CD4-positive, alpha-beta T cell treated with Interleukin-2 at 100 ng/mL for 4 hours (primary cell): ENCODE results near the gene PCNX2.
"Not testable (repeated sequence)": the region's sequence is repeated elsewhere in the genome, so short reads cannot be mapped to it uniquely, and the experiment has no call there.

Experiments used
- DNase-seq: peaks from one replicate; pipeline ENCODE4 v3.0.0-alpha.2; 2020; ENCODE audit warnings: low spot score

PCNX2 gene

GRCh38 chr1:233227930-233228465 lies 67.5 kb downstream of the PCNX2 start:
- DNase-seq = no peak

DNA sequence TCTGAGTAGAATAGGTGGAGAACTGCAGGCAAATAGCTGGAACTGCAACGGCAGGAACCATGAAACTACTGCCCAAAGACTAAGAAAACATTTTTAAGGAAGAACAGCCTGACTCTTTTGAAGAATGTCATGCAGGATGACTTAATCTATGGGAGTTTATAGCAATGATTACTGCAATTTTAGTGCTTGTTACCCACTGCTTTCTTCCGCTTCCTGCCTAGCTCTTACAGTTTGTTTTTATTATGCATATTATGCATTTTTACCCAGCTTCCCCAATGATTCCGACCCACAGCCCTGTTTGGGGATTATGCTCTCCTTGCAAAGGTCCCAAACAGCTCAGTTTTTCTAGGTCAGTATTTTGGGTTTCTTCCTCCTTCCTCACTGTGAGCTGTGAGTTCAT lies 71.2 kb downstream of the PCNX2 start:
- no peak for DNase-seq

DNA sequence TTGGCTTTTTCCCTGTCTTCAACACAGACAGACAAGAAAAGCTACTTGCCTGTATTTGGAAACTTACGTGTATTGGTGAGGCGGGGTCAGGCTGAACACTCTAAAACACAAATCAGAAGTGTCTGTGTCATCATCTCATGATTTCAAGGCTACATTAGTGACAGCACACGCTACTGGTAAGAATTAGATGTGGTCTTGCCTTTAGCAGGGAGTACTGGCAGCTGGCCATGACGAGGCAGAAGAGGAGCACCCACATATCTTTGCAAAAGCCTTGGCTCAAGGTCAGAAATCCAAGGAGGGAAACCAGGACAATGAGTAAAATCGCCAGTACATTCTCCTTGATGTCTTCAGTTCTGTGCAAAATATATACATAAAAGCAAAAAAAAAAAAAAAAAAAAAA lies 77.7 kb downstream of the PCNX2 start:
- DNase-seq = no peak

DNA sequence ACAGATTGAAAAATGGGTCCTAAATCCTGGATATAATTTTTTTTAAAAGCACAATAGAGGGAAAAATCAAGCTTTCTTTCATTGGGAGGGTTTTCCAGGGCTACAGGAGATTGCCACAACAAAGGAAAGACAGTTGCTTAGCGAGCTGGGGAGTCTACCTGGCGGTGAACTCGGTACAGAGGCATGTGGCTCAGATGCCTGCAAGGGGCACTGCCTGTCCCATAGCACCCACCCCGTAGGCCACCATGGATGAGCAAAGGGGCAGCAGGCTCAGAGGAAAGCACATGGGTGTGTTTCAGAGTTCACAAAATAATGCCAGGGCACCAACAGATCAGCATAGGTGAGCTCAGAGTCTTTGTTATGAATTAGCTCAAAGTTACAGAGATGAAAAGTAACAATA lies 79.5 kb downstream of the PCNX2 start:
- no peak for DNase-seq

DNA sequence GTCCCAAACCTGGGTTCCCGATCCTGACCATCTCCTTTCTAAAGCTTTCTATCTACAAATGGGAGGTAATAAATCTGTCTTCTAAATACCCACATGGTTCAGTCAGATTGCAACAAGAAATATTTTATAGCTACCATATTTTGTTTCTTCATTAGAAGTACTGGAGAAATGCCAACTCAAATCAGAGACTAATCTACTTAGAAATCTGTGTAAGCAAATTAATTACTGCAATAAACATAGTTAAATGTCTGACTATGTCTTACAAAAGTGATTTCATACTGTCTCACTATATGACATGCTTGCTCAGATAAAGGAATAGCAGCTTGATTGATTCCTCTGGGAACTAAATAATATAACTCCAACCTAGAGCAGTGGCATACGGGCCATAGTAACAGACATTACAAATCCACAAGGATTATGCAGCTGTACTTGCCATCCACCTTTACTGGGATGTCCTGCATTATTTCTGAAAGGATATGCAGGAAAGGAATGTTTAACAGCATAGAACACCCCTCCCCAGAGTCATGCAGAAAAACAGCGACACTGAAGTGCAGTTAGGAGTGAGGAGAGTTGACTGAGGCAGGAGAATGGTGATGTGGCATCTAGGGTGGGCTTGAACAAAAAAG lies 80.3 kb downstream of the PCNX2 start:
- no peak for DNase-seq

DNA sequence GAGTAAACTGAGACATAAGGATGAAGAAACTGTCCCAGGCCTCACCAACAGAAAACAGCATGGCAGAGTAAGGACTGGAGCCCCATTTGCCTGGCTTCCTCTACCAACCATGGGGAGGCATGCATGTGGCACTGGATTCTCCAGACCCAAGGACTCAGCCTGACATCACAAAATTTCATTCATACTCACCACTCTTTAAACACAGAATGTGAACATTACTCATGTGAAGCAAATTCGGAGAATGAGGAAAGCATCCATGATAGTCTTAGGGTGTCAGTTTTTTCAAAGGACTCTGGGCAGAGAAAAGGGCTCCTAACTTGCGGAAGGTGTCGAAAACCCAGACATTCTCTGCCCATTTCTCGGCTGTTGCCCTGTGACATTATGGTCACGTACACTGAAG lies 83.9 kb downstream of the PCNX2 start:
- DNase-seq = no peak

- DNase-seq = no peak
Observed at GRCh38 chr1:233211106-233211505, 84.4 kb downstream of the PCNX2 start.

- DNase-seq = no peak
Observed at GRCh38 chr1:233209481-233209880, 86.0 kb downstream of the PCNX2 start.

DNA sequence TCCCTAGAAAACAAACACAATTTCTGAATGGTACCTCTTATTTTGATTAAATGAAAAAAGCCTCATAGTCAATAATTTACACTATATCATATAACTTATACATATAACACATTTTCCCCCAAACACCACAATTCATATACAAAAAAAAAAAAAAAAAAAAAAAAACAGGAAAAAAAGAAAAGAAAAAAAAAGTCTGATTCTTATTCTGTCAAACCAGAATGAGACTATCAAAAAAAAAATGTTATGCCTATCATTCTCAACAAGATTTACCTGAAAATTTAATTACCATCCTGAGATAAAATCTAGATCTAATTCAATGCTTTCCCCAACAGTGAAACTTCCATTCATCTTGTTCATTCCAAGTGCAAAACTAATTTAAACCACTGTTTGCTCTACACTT lies 86.8 kb downstream of the PCNX2 start:
- DNase-seq = no peak

DNA sequence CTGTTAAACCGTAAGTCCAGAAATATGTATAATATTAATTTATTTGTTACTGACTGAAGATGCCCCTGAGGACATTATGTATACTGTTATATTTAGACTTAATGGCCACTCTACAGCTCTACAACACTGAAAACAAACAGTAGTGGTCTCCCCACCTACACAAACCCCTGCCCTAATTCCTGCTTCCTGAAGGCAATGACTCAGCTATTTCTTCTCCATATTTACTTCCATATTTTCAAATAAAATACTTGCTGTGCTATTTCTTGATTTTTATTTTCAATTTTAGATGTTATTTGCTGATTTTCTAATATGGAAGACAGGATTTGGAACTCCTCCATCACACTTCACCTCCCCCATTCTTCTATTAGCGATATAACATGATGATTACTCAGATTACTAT lies 97.6 kb downstream of the PCNX2 start:
- DNase-seq = no peak

- DNase-seq = no peak
Observed at GRCh38 chr1:233193741-233194140, 101.8 kb downstream of the PCNX2 start.

DNA sequence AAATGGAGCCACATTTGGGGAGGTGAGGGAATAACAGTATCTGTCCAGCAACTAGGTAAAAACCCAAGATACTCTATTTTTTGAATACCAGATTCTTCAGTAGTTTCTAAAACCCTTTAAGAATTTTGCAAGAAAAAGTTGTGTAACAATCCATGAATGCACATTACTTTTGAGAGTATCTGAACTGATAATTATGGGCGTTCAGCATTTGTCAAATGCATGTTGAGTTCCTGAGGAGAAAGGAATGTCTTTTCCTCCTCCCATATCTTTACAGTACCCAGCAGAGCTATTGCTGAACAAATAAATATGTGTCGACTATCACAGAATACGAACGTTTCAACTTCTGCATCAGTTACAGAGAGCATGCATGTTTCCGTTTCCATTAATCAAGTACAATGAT lies 104.5 kb downstream of the PCNX2 start:
- no peak for DNase-seq

DNA sequence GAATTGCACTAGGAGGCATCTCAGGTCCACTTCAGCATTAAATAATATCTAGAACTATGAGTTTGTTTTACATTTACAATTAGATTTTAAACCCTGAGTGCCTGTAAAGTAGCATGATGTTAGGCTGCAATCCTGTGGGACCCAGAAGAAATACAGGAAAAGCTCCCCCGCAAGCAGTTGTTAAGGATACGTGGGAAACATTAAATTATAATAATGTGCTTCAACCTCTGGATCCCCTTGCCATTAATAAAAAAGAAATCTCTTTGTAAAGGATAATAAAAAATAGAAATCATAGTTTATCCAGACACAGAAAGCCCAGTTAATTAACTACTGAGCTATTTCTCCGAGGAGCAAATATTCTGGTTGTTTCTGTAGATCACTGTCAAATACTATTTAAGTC lies 106.0 kb downstream of the PCNX2 start:
- DNase-seq = no peak

DNA sequence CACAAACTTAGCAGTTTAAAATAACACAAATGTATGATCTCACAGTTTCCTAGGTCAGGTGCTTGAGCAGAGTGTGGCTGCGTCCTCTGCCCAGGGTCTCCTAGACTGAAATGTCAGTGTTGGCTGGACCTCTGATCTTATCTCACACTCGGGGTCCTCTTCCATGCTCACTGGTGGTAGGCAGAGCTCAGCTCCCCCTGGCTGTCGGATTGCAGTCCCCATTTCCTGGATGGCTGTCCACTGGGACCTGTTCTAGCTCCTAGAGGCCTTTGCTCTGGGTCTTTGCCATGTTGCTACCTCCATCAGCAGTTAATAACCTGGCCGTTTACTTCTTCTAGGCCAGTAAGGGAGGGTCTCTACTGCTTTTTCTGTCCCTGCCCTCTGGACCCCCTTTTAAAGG lies 107.5 kb downstream of the PCNX2 start:
- no peak for DNase-seq

DNA sequence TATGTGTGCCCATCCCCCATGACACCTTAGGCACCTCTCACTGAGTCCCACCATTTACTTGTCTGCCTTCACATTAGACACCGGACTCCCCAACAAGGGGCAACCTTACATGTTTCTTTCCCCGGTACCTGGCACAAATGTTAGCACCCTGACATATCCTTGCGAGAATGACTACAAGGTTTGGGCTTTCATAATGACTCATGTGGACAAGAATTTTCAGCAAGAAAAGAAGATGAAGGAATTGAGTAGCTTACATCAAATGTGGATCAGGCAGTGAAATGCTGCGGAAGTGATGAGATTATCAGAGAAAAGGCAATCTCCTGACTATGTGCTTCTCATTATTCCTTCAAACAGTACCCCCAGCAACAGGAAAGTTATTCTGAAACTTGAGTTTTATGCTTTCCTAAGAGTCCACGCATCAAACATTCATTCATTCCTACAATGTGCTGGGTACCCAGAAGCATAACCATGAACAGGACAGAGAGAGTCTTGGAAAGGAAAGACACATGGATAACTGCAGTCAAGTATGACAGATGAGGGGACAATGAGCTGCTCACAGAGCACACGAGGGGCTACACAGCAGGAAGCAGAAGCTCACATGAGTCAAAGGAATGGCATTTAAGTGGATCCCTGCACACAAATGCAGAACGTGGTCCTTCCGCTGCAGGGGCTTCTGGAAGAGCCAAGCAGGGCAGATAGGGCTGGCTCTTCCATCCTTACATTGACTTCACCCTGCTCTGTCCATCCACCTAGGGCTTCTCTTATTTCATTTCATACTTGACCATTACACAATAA lies 112.1 kb downstream of the PCNX2 start:
- DNase-seq = no peak

GRCh38 chr1:233182587-233182986 lies 112.9 kb downstream of the PCNX2 start:
- no peak for DNase-seq

GRCh38 chr1:233180641-233181364 lies 114.7 kb downstream of the PCNX2 start:
- no peak for DNase-seq

GRCh38 chr1:233179638-233180037 lies 115.9 kb downstream of the PCNX2 start:
- not testable (repeated sequence) for DNase-seq

GRCh38 chr1:233172201-233172600 lies 123.3 kb downstream of the PCNX2 start:
- DNase-seq = no peak

DNA sequence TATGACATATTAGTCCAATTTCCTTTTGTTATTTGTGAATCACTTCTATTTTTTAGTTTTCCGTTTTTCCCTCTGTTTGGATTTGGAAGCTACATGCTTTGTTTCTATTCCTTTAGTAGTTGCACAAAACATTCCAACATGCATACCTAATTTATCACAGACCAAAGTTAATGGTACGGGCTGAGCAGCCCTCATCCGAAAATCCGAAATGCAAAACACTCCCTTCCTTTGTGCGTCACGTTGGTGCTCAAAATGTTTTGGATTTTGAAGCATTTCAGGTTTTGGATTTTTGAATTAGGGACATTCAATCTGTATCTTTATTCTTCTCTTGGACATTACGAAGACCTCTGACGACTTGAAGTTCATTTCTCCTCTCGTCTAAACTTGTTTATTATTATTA lies 124.8 kb downstream of the PCNX2 start:
- DNase-seq = no peak

DNA sequence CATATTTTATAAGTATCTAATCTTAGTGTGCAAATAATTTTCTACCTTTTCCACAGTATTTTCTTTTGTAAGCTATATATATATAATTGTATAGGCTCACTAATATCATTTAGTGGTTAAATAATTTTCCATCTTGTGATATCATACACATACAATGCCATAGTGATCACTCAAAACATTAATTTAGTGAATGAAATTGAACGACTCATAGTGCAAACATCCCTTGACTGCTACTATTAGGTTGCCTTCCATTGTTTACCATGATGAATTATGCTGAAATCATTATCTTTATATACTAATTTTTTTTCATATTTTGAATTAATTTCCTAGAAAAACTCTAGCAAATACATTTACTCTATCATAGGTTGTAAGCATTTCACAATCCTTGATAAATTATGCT lies 127.1 kb downstream of the PCNX2 start:
- DNase-seq = no peak

DNA sequence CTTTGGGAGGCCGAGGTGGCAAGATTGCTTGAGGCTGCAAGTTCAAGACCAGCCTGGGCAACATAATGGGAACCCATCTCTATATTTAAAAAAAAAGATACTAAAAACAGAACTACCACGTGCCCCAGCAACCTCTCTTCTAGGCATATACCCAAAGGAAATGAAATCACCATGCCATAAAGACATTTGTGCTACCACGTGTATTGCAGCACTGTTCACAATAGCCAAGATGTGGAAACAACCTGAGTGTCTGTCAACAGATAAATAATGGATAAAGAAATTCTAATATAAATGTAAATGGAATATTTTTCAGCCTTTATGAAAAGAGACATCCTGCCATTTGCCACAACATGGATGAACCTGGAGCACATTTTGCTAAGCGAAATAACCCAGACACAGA lies 128.6 kb downstream of the PCNX2 start:
- DNase-seq = no peak

GRCh38 chr1:233163696-233164095 lies 131.8 kb downstream of the PCNX2 start:
- DNase-seq = no peak
